ENCODE measurements around the gene FCMR. TPM values are rescaled to one million over a fixed set of nuclear protein-coding genes. Genes with fewer than 3 reads are reported as not detected.
"Not testable (repeated sequence)": the region's sequence is repeated elsewhere in the genome, so short reads cannot be mapped to it uniquely, and the experiment has no call there.

FCMR gene
- total RNA-seq, 1 donor from 2014 or later = 5.8 TPM

GRCh38 chr1:206880314-206880713, 41.4 kb downstream of the FCMR start:
- DNase-seq (ENCODE audit: low spot score) = no peak

- DNase-seq (ENCODE audit: low spot score) = no peak
Observed at GRCh38 chr1:206878456-206878855, 43.3 kb downstream of the FCMR start.

- no peak for DNase-seq (ENCODE audit: low spot score)
Observed at GRCh38 chr1:206875752-206876377, 45.9 kb downstream of the FCMR start.

GRCh38 chr1:206873603-206874188, 48.0 kb downstream of the FCMR start:
- DNase-seq (ENCODE audit: low spot score) = no peak

GRCh38 chr1:206872139-206872538, 49.6 kb downstream of the FCMR start:
- DNase-seq (ENCODE audit: low spot score) = no peak

- no peak for DNase-seq (ENCODE audit: low spot score)
Observed at GRCh38 chr1:206868264-206868663, 53.5 kb downstream of the FCMR start.

GRCh38 chr1:206867716-206868115, 54.0 kb downstream of the FCMR start:
- DNase-seq (ENCODE audit: low spot score) = no peak

GRCh38 chr1:206867239-206867638, 54.5 kb downstream of the FCMR start:
- DNase-seq (ENCODE audit: low spot score) = no peak

GRCh38 chr1:206866062-206866461, 55.7 kb downstream of the FCMR start:
- no peak for DNase-seq (ENCODE audit: low spot score)

GRCh38 chr1:206864939-206865671, 56.6 kb downstream of the FCMR start, which contains the start of gene IL20:
Gene IL20, plus strand, starts transcription at chr1:206865623. Its CDS starts 230 bp downstream, at chr1:206865853.
- no peak for DNase-seq (ENCODE audit: low spot score)

- no peak for DNase-seq (ENCODE audit: low spot score)
Observed at GRCh38 chr1:206863266-206863665, 58.5 kb downstream of the FCMR start.

- DNase-seq (ENCODE audit: low spot score) = no peak
Observed at GRCh38 chr1:206860165-206860564, 61.6 kb downstream of the FCMR start.

- no peak for DNase-seq (ENCODE audit: low spot score)
Observed at GRCh38 chr1:206859082-206859521, 62.6 kb downstream of the FCMR start.

GRCh38 chr1:206856674-206857464, 64.9 kb downstream of the FCMR start:
- no peak for DNase-seq (ENCODE audit: low spot score)

GRCh38 chr1:206855859-206856258, 65.9 kb downstream of the FCMR start:
- DNase-seq (ENCODE audit: low spot score) = no peak

GRCh38 chr1:206854401-206855129, 67.2 kb downstream of the FCMR start:
- DNase-seq (ENCODE audit: low spot score) = no peak

- DNase-seq (ENCODE audit: low spot score) = not testable (repeated sequence)
Observed at GRCh38 chr1:206853696-206854095, 68.0 kb downstream of the FCMR start.

All from mesenteric fat pad (tissue), 1 donor.